Measurements from ENCODE around the gene MYT1. TPM values are rescaled to one million over a fixed set of nuclear protein-coding genes. Genes with fewer than 3 reads are reported as not detected.

Gene MYT1
- total and polyA plus RNA-seq, 9 donors: 0.04 to 0.30 (median 0.09) TPM

- WGBS (ENCODE audit: insufficient coverage): 72% methylated on average over 9 of the region's 10 CpGs
- H3K27me3 ChIP-seq (ENCODE audit: control insufficient read depth, insufficient read depth, low read length): peaks cover 6% of the 10 kb centered on the region
- no peak overlapping the region for H3K27ac ChIP-seq (ENCODE audit: low read length)
- no peaks in the 10 kb centered on the region for H3K4me1 ChIP-seq (ENCODE audit: control insufficient read depth, insufficient read depth, low read length)
- no peaks in the 10 kb centered on the region for H3K9me3 ChIP-seq (replicated peaks; ENCODE audit: control insufficient read depth, low read depth, low read length)
- H3K36me3 ChIP-seq (ENCODE audit: control insufficient read depth, insufficient read depth, low read length): no peaks in the 10 kb centered on the region
- DNase-seq: no peak
- H3K4me3 ChIP-seq (ENCODE audit: low read length): no peak overlapping the region
Measured at GRCh38 chr20:64246616-64247306, 82.5 kb downstream of the MYT1 start.

GRCh38 chr20:64247307-64247618 is 83.0 kb downstream of the MYT1 start:
- Histone ChIP-seq H3K27me3 (ENCODE audit: control insufficient read depth, insufficient read depth, low read length) (peaks cover 6% of the 10 kb centered on the region), H3K36me3 (ENCODE audit: control insufficient read depth, insufficient read depth, low read length) (no peaks in the 10 kb centered on the region), H3K4me1 (ENCODE audit: control insufficient read depth, insufficient read depth, low read length) (no peaks in the 10 kb centered on the region), H3K27ac (ENCODE audit: low read length) (no peak overlapping the region), H3K4me3 (ENCODE audit: low read length) (no peak overlapping the region), H3K9me3 (replicated peaks; ENCODE audit: control insufficient read depth, low read depth, low read length) (no peaks in the 10 kb centered on the region)
- 88% methylated on average over 4 of the region's 9 CpGs for WGBS (ENCODE audit: insufficient coverage)
- no peak for DNase-seq

GRCh38 chr20:64247970-64248841 is 84.0 kb downstream of the MYT1 start:
- WGBS (ENCODE audit: insufficient coverage): 69% methylated on average over 19 of the region's 33 CpGs
- DNase-seq: no peak
- Histone ChIP-seq H3K4me1 (ENCODE audit: control insufficient read depth, insufficient read depth, low read length) (no peaks in the 10 kb centered on the region), H3K36me3 (ENCODE audit: control insufficient read depth, insufficient read depth, low read length) (no peaks in the 10 kb centered on the region), H3K27me3 (ENCODE audit: control insufficient read depth, insufficient read depth, low read length) (peaks cover 6% of the 10 kb centered on the region), H3K4me3 (ENCODE audit: low read length) (no peak overlapping the region), H3K27ac (ENCODE audit: low read length) (no peak overlapping the region), H3K9me3 (replicated peaks; ENCODE audit: control insufficient read depth, low read depth, low read length) (no peaks in the 10 kb centered on the region)

- no CpG with 5 or more reads among the region's 2 CpGs for WGBS (ENCODE audit: insufficient coverage)
- H3K4me3 ChIP-seq (ENCODE audit: low read length): no peak overlapping the region
- H3K27me3 ChIP-seq (ENCODE audit: control insufficient read depth, insufficient read depth, low read length): peaks cover 6% of the 10 kb centered on the region
- H3K9me3 ChIP-seq (replicated peaks; ENCODE audit: control insufficient read depth, low read depth, low read length): no peaks in the 10 kb centered on the region
- no peak overlapping the region for H3K27ac ChIP-seq (ENCODE audit: low read length)
- H3K4me1 ChIP-seq (ENCODE audit: control insufficient read depth, insufficient read depth, low read length): peaks cover 2% of the 10 kb centered on the region
- H3K36me3 ChIP-seq (ENCODE audit: control insufficient read depth, insufficient read depth, low read length): no peaks in the 10 kb centered on the region
- no peak for DNase-seq
Measured at GRCh38 chr20:64250027-64250426, 85.8 kb downstream of the MYT1 start.

- WGBS (ENCODE audit: insufficient coverage): 85% methylated on average over 2 of the region's 4 CpGs
- DNase-seq: no peak
- Histone ChIP-seq H3K27me3 (ENCODE audit: control insufficient read depth, insufficient read depth, low read length) (peaks cover 2% of the 10 kb centered on the region), H3K4me3 (ENCODE audit: low read length) (no peak overlapping the region), H3K4me1 (ENCODE audit: control insufficient read depth, insufficient read depth, low read length) (peaks cover 13% of the 10 kb centered on the region), H3K36me3 (ENCODE audit: control insufficient read depth, insufficient read depth, low read length) (no peaks in the 10 kb centered on the region), H3K9me3 (replicated peaks; ENCODE audit: control insufficient read depth, low read depth, low read length) (no peaks in the 10 kb centered on the region), H3K27ac (ENCODE audit: low read length) (no peak overlapping the region)
Measured at GRCh38 chr20:64253000-64253383, 88.7 kb downstream of the MYT1 start.

- DNase-seq: no peak
- peaks cover 13% of the 10 kb centered on the region for H3K4me1 ChIP-seq (ENCODE audit: control insufficient read depth, insufficient read depth, low read length)
- peaks cover 2% of the 10 kb centered on the region for H3K27me3 ChIP-seq (ENCODE audit: control insufficient read depth, insufficient read depth, low read length)
- H3K36me3 ChIP-seq (ENCODE audit: control insufficient read depth, insufficient read depth, low read length): no peaks in the 10 kb centered on the region
- no peaks in the 10 kb centered on the region for H3K9me3 ChIP-seq (replicated peaks; ENCODE audit: control insufficient read depth, low read depth, low read length)
- H3K4me3 ChIP-seq (ENCODE audit: low read length): no peak overlapping the region
- WGBS (ENCODE audit: insufficient coverage): 84% methylated on average over 3 of the region's 4 CpGs
- H3K27ac ChIP-seq (ENCODE audit: low read length): no peak overlapping the region
Measured at GRCh38 chr20:64253443-64253842, 89.2 kb downstream of the MYT1 start.

- WGBS (ENCODE audit: insufficient coverage): 85% methylated on average over 3 of the region's 5 CpGs
- Histone ChIP-seq H3K27ac (ENCODE audit: low read length) (no peak overlapping the region), H3K9me3 (replicated peaks; ENCODE audit: control insufficient read depth, low read depth, low read length) (no peaks in the 10 kb centered on the region), H3K4me1 (ENCODE audit: control insufficient read depth, insufficient read depth, low read length) (peaks cover 13% of the 10 kb centered on the region), H3K36me3 (ENCODE audit: control insufficient read depth, insufficient read depth, low read length) (no peaks in the 10 kb centered on the region), H3K27me3 (ENCODE audit: control insufficient read depth, insufficient read depth, low read length) (peaks cover 2% of the 10 kb centered on the region), H3K4me3 (ENCODE audit: low read length) (no peak overlapping the region)
- DNase-seq: no peak
Measured at GRCh38 chr20:64254156-64254555, 89.9 kb downstream of the MYT1 start.

- H3K4me1 ChIP-seq (ENCODE audit: control insufficient read depth, insufficient read depth, low read length): peaks cover 13% of the 10 kb centered on the region
- no peak for DNase-seq
- H3K9me3 ChIP-seq (replicated peaks; ENCODE audit: control insufficient read depth, low read depth, low read length): no peaks in the 10 kb centered on the region
- WGBS (ENCODE audit: insufficient coverage): 74% methylated on average over 28 of the region's 28 CpGs
- peak overlapping the region; percentile 65 for H3K4me3 ChIP-seq (ENCODE audit: low read length)
- H3K36me3 ChIP-seq (ENCODE audit: control insufficient read depth, insufficient read depth, low read length): no peaks in the 10 kb centered on the region
- H3K27me3 ChIP-seq (ENCODE audit: control insufficient read depth, insufficient read depth, low read length): no peaks in the 10 kb centered on the region
- H3K27ac ChIP-seq (ENCODE audit: low read length): peak overlapping the region; percentile 67
Measured at GRCh38 chr20:64254571-64255360, 90.5 kb downstream of the MYT1 start.

GRCh38 chr20:64255361-64256281 is 91.4 kb downstream of the MYT1 start, which contains the start of gene PCMTD2:
PCMTD2 (plus strand) TSS chr20:64255748; CDS start chr20:64259966, 4,218 bp downstream.
- peaks cover 14% of the 10 kb centered on the region for H3K4me1 ChIP-seq (ENCODE audit: control insufficient read depth, insufficient read depth, low read length)
- no peaks in the 10 kb centered on the region for H3K9me3 ChIP-seq (replicated peaks; ENCODE audit: control insufficient read depth, low read depth, low read length)
- H3K4me3 ChIP-seq (ENCODE audit: low read length): peak within 1 kb of the TSS; percentile 65
- peaks cover 5% of the 10 kb centered on the region for H3K36me3 ChIP-seq (ENCODE audit: control insufficient read depth, insufficient read depth, low read length)
- peak within 1 kb of the TSS; percentile 67 for H3K27ac ChIP-seq (ENCODE audit: low read length)
- H3K27me3 ChIP-seq (ENCODE audit: control insufficient read depth, insufficient read depth, low read length): no peaks in the 10 kb centered on the region
- WGBS (ENCODE audit: insufficient coverage): under 1% methylated on average over 95 of the region's 96 CpGs
- peak; percentile 89 for DNase-seq

Data from muscle of leg (tissue), 11 donors.